ENCODE results near the gene TSNAX. TPM values are rescaled to one million over a fixed set of nuclear protein-coding genes. Genes with fewer than 3 reads are reported as not detected.
"Not testable (repeated sequence)": the region's sequence is repeated elsewhere in the genome, so short reads cannot be mapped to it uniquely, and the experiment has no call there.

TSNAX gene
- total and polyA plus RNA-seq, 4 donors, result 12.8 to 25.4 (median 19.6) TPM

DNA sequence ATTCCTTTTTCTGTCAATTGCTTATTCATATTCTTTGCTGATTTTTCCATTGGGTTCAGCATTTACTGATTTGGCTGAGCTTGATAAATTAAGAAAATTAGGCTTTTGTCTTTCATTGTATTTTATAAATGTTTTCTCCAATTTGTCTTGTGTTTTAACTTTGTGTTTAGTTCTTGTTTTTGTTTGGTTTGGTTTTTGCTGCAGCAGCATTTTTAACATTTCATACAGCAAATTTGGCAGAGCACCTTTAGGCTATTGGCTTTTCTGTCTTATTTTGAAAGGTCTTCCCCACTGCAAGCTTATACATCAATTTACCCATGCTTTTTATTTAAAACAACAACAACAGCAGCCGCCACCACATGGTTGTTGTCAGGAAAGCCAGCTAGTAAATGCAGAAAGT lies 64.3 kb downstream of the TSNAX start (continued):
- TF ChIP-seq, protein P1, sequence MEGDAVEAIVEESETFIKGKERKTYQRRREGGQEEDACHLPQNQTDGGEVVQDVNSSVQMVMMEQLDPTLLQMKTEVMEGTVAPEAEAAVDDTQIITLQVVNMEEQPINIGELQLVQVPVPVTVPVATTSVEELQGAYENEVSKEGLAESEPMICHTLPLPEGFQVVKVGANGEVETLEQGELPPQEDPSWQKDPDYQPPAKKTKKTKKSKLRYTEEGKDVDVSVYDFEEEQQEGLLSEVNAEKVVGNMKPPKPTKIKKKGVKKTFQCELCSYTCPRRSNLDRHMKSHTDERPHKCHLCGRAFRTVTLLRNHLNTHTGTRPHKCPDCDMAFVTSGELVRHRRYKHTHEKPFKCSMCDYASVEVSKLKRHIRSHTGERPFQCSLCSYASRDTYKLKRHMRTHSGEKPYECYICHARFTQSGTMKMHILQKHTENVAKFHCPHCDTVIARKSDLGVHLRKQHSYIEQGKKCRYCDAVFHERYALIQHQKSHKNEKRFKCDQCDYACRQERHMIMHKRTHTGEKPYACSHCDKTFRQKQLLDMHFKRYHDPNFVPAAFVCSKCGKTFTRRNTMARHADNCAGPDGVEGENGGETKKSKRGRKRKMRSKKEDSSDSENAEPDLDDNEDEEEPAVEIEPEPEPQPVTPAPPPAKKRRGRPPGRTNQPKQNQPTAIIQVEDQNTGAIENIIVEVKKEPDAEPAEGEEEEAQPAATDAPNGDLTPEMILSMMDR (IDR thresholded peaks at IDR 0.05; ENCODE audit: low read depth, low read length, missing input control), result no peak
- no peak for TF ChIP-seq JUND (IDR thresholded peaks at IDR 0.05)
- TF ChIP-seq YY1 (IDR thresholded peaks at IDR 0.05), result no peak
- TF ChIP-seq TAF1 (conservative IDR thresholded peaks at IDR 0.05), result no peak
- TF ChIP-seq FOXA2 (IDR thresholded peaks at IDR 0.05), result no peak
- TF ChIP-seq GABPA (IDR thresholded peaks at IDR 0.05 in 1 of 2, conservative IDR thresholded peaks at IDR 0.05 in 1 of 2), result no peak

DNA sequence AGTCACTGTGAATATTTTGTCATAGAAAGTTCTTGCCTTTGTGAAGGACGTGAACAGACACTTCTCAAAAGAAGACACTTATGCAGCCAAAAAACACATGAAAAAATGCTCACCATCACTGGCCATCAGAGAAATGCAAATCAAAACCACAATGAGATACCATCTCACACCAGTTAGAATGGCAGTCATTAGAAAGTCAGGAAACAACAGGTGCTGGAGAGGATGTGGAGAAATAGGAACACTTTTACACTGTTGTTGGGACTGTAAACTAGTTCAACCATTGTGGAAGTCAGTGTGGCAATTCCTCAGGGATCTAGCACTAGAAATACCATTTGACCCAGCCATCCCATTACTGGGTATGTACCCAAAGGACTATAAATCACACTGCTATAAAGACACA lies 64.8 kb downstream of the TSNAX start:
- H3K4me1 ChIP-seq (ENCODE audit: control insufficient read depth in 4 of 4, insufficient read depth in 4 of 4, low read length in 3 of 4); H3K27ac ChIP-seq (ENCODE audit: low read depth in 1 of 2, low read length in 2 of 2); H3K9me3 ChIP-seq (ENCODE audit: control insufficient read depth in 4 of 4, low read length in 3 of 4); H3K36me3 ChIP-seq (ENCODE audit: control insufficient read depth in 4 of 4, insufficient read depth in 3 of 4, low read depth in 1 of 4, low read length in 3 of 4); H3K27me3 ChIP-seq (ENCODE audit: control insufficient read depth in 4 of 4, insufficient read depth in 4 of 4, low read length in 3 of 4); H3K9ac ChIP-seq (ENCODE audit: low read depth in 1 of 2, low read length in 2 of 2); H3K4me3 ChIP-seq (ENCODE audit: low read depth in 1 of 3, low read length in 3 of 3); DNase-seq (ENCODE audit: low spot score): not testable (repeated sequence)
- WGBS, result 95% methylated on average over 1 of the region's 1 CpG

DNA sequence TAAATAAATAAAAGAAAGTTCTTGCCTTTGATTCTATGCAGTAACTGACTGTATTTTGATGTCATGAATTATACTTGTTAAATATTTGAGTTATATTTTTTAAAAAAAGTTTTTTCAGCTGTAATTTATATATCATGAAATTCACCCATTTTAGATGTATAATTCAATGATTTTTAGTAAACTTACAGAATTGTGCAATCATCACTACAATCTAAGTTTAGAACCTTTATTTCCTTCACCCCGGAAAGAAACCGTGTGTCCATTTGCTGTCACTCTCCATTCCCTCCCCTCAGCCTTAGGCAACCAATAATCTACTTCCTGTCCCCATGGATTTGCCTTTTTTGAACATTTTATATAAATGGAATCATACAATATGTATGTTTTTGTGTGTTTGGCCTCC lies 65.7 kb downstream of the TSNAX start:
- H3K27me3 ChIP-seq (ENCODE audit: control insufficient read depth in 4 of 4, insufficient read depth in 4 of 4, low read length in 3 of 4), result no peaks in the 10 kb centered on the region
- no peak overlapping the region for H3K27ac ChIP-seq (ENCODE audit: low read depth in 1 of 2, low read length in 2 of 2)
- 66% methylated on average over 2 of the region's 2 CpGs for WGBS
- no peak for TF ChIP-seq EGR1 (IDR thresholded peaks at IDR 0.05; ENCODE audit: low read depth in 2 of 2)
- TF ChIP-seq, protein P1 (IDR thresholded peaks at IDR 0.05; ENCODE audit: low read depth, low read length, missing input control), result no peak
- TF ChIP-seq, protein P2, sequence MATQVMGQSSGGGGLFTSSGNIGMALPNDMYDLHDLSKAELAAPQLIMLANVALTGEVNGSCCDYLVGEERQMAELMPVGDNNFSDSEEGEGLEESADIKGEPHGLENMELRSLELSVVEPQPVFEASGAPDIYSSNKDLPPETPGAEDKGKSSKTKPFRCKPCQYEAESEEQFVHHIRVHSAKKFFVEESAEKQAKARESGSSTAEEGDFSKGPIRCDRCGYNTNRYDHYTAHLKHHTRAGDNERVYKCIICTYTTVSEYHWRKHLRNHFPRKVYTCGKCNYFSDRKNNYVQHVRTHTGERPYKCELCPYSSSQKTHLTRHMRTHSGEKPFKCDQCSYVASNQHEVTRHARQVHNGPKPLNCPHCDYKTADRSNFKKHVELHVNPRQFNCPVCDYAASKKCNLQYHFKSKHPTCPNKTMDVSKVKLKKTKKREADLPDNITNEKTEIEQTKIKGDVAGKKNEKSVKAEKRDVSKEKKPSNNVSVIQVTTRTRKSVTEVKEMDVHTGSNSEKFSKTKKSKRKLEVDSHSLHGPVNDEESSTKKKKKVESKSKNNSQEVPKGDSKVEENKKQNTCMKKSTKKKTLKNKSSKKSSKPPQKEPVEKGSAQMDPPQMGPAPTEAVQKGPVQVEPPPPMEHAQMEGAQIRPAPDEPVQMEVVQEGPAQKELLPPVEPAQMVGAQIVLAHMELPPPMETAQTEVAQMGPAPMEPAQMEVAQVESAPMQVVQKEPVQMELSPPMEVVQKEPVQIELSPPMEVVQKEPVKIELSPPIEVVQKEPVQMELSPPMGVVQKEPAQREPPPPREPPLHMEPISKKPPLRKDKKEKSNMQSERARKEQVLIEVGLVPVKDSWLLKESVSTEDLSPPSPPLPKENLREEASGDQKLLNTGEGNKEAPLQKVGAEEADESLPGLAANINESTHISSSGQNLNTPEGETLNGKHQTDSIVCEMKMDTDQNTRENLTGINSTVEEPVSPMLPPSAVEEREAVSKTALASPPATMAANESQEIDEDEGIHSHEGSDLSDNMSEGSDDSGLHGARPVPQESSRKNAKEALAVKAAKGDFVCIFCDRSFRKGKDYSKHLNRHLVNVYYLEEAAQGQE (IDR thresholded peaks at IDR 0.05), result no peak
- TF ChIP-seq YY1 (IDR thresholded peaks at IDR 0.05), result no peak
- TF ChIP-seq, protein P3, sequence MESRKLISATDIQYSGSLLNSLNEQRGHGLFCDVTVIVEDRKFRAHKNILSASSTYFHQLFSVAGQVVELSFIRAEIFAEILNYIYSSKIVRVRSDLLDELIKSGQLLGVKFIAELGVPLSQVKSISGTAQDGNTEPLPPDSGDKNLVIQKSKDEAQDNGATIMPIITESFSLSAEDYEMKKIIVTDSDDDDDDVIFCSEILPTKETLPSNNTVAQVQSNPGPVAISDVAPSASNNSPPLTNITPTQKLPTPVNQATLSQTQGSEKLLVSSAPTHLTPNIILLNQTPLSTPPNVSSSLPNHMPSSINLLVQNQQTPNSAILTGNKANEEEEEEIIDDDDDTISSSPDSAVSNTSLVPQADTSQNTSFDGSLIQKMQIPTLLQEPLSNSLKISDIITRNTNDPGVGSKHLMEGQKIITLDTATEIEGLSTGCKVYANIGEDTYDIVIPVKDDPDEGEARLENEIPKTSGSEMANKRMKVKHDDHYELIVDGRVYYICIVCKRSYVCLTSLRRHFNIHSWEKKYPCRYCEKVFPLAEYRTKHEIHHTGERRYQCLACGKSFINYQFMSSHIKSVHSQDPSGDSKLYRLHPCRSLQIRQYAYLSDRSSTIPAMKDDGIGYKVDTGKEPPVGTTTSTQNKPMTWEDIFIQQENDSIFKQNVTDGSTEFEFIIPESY (IDR thresholded peaks at IDR 0.05), result no peak
- TF ChIP-seq RXRA (IDR thresholded peaks at IDR 0.05), result no peak
- no peak for TF ChIP-seq FOXA2 (IDR thresholded peaks at IDR 0.05)
- TF ChIP-seq, protein P4, sequence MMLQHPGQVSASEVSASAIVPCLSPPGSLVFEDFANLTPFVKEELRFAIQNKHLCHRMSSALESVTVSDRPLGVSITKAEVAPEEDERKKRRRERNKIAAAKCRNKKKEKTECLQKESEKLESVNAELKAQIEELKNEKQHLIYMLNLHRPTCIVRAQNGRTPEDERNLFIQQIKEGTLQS (IDR thresholded peaks at IDR 0.05), result no peak
- TF ChIP-seq, protein P5, sequence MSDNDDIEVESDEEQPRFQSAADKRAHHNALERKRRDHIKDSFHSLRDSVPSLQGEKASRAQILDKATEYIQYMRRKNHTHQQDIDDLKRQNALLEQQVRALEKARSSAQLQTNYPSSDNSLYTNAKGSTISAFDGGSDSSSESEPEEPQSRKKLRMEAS (IDR thresholded peaks at IDR 0.05), result no peak
- no peak for TF ChIP-seq NR2F2 (IDR thresholded peaks at IDR 0.05)
- no peak for TF ChIP-seq HNF4A (conservative IDR thresholded peaks at IDR 0.05)
- no peak for TF ChIP-seq TAF1 (conservative IDR thresholded peaks at IDR 0.05)
- no peak for TF ChIP-seq GABPA (IDR thresholded peaks at IDR 0.05 in 1 of 2, conservative IDR thresholded peaks at IDR 0.05 in 1 of 2)
- TF ChIP-seq JUND (IDR thresholded peaks at IDR 0.05), result no peak
- TF ChIP-seq SP1 (IDR thresholded peaks at IDR 0.05), result no peak
- TF ChIP-seq RAD21 (IDR thresholded peaks at IDR 0.05), result no peak
- TF ChIP-seq FOXA1 (IDR thresholded peaks at IDR 0.05), result no peak
- H3K4me3 ChIP-seq (ENCODE audit: low read depth in 1 of 3, low read length in 3 of 3), result no peak overlapping the region
- no peak overlapping the region for H3K9ac ChIP-seq (ENCODE audit: low read depth in 1 of 2, low read length in 2 of 2)
- H3K36me3 ChIP-seq (ENCODE audit: control insufficient read depth in 4 of 4, insufficient read depth in 3 of 4, low read depth in 1 of 4, low read length in 3 of 4), result no peaks in the 10 kb centered on the region
- H3K4me1 ChIP-seq (ENCODE audit: control insufficient read depth in 4 of 4, insufficient read depth in 4 of 4, low read length in 3 of 4), result no peaks in the 10 kb centered on the region
- no peak for DNase-seq (ENCODE audit: low spot score)
- no peaks in the 10 kb centered on the region for H3K9me3 ChIP-seq (ENCODE audit: control insufficient read depth in 4 of 4, low read length in 3 of 4)

Data from liver (tissue), 9 donors.